22Rv1 (cell line): ENCODE data around the gene ZNF311.

Source experiments
- ZFX ChIP-seq: fragments of 450-650 bp; IDR thresholded peaks from 2 replicates; pipeline ENCODE4 v1.6.1; 2017; ENCODE audit warnings: antibody characterized with exemption, borderline replicate concordance
- TF ChIP-seq, protein P1 (sequence below): fragments of 450-650 bp; IDR thresholded peaks from 2 replicates; pipeline ENCODE4 v1.5.1; 2017; ENCODE audit warnings: mild to moderate bottlenecking

DNA sequence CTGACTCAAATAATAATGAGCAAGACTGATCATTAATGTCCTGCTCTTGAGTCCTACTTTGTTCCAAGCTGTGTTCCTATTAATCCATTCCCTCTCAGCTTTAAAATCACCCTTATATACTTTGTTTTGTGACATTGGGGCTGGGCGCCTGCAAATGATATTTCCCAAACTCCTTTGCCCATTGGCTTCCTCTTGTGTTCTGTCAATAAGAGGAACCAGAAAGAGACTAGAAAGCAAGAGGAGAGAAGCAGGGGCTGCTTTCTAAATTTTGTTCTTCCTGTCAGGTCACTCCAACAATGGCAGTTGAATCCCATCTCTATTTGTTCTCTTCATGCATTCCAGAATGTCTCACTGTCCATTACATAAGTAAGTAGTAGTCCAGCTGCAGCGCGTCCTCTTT, 59.8 kb downstream of the ZNF311 start:
- TF ChIP-seq, protein P1, sequence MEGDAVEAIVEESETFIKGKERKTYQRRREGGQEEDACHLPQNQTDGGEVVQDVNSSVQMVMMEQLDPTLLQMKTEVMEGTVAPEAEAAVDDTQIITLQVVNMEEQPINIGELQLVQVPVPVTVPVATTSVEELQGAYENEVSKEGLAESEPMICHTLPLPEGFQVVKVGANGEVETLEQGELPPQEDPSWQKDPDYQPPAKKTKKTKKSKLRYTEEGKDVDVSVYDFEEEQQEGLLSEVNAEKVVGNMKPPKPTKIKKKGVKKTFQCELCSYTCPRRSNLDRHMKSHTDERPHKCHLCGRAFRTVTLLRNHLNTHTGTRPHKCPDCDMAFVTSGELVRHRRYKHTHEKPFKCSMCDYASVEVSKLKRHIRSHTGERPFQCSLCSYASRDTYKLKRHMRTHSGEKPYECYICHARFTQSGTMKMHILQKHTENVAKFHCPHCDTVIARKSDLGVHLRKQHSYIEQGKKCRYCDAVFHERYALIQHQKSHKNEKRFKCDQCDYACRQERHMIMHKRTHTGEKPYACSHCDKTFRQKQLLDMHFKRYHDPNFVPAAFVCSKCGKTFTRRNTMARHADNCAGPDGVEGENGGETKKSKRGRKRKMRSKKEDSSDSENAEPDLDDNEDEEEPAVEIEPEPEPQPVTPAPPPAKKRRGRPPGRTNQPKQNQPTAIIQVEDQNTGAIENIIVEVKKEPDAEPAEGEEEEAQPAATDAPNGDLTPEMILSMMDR: no peak
- TF ChIP-seq ZFX: no peak
